Adrenal gland (tissue), 5 donors: ENCODE measurements around the gene MIA3.

Experiments used
- POLR2A ChIP-seq, 2 donors: fragments of 450-650 bp; IDR thresholded peaks; one replicate each; pipeline ENCODE4 v1.6.1; 2017; ENCODE audit warnings: antibody characterized with exemption in 2 of 2, mild to moderate bottlenecking in 2 of 2, moderate library complexity in 1 of 2
- TF ChIP-seq, protein P1 (sequence below), 6 experiments: fragments of 450-650 bp in 4 of 6; fragments of 200-600 bp in 2 of 6; sonication (generic) in 1 of 6; IDR thresholded peaks; 1 replicate in 5 of 6; 2 replicates in 1 of 6; pipeline versions ENCODE4 v1.5.1 to v1.8.0; 2016 to 2021; ENCODE audit warnings: antibody characterized with exemption in 6 of 6, mild to moderate bottlenecking in 2 of 6, moderate library complexity in 1 of 6
- donor health status: DM: no; HTN: no; CAD: no.

DNA sequence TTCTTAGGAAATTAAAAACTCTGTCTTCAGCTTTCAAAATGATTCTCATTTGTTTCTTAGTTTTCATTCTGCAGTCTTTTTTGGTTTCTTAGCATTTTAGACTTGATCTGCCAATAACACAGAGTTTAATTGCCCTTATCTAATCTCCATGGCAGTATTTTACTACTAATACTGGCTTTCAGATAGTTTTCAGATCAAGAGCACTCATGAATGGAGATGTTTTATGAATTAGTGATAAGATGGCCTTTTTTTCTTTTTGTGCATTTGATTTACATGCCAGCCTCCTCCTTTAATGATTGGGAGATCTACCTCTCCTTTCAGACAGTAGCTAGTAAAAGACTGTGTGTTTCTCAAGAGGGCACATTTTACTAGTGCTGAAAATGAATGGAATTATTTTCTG is 5.6 kb downstream of the MIA3 start:
- TF ChIP-seq POLR2A (IDR thresholded peaks at IDR 0.05) = no peak
- TF ChIP-seq, protein P1, sequence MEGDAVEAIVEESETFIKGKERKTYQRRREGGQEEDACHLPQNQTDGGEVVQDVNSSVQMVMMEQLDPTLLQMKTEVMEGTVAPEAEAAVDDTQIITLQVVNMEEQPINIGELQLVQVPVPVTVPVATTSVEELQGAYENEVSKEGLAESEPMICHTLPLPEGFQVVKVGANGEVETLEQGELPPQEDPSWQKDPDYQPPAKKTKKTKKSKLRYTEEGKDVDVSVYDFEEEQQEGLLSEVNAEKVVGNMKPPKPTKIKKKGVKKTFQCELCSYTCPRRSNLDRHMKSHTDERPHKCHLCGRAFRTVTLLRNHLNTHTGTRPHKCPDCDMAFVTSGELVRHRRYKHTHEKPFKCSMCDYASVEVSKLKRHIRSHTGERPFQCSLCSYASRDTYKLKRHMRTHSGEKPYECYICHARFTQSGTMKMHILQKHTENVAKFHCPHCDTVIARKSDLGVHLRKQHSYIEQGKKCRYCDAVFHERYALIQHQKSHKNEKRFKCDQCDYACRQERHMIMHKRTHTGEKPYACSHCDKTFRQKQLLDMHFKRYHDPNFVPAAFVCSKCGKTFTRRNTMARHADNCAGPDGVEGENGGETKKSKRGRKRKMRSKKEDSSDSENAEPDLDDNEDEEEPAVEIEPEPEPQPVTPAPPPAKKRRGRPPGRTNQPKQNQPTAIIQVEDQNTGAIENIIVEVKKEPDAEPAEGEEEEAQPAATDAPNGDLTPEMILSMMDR (IDR thresholded peaks at IDR 0.05) = no peak
